Neural cell (in vitro differentiated cells): ENCODE data around the gene STARD10. TPM values are rescaled to one million over a fixed set of nuclear protein-coding genes. Genes with fewer than 3 reads are reported as not detected.

Source experiments
- H2AFZ ChIP-seq: fragments of 200-600, 300-800 bp; sonication (generic), shearing (Covaris generic); 2 replicates; pipeline ENCODE4 v1.6.0; 2014; ENCODE audit warnings: low read depth, mild to moderate bottlenecking, antibody characterized with exemption, low read length, moderate library complexity
- H3F3A ChIP-seq: fragments of 200-600 bp; shearing (Covaris generic); 2 replicates; pipeline ENCODE4 v1.6.1; 2016; ENCODE audit warnings: mild to moderate bottlenecking, moderate library complexity, mixed read lengths, antibody characterized with exemption, low read length; ENCODE audit not compliant: insufficient read depth, poor library complexity, severe bottlenecking
- H3K27ac ChIP-seq: fragments of 200-600, 300-800 bp; sonication (generic), shearing (Covaris generic); 2 replicates; pipeline ENCODE4 v1.5.1; 2014; ENCODE audit warnings: mild to moderate bottlenecking, low read length, moderate library complexity
- H3K27me3 ChIP-seq: fragments of 300-800, 200-600 bp; sonication (generic), shearing (Covaris generic); 2 replicates; pipeline ENCODE4 v1.6.0; 2014; ENCODE audit warnings: mild to moderate bottlenecking, low read depth, low read length, moderate library complexity; ENCODE audit not compliant: insufficient read depth
- H3K36me3 ChIP-seq: fragments of 300-800, 200-600 bp; sonication (generic), shearing (Covaris generic); 2 replicates; pipeline ENCODE4 v1.5.1; 2014; ENCODE audit warnings: mild to moderate bottlenecking, antibody characterized with exemption, low read length, moderate library complexity; ENCODE audit not compliant: insufficient read depth
- H3K4me2 ChIP-seq: fragments of 300-800, 200-600 bp; sonication (generic), shearing (Covaris generic); 2 replicates; pipeline ENCODE4 v1.6.0; 2014; ENCODE audit warnings: mild to moderate bottlenecking, low read length
- H3K4me3 ChIP-seq: fragments of 300-800, 200-600 bp; sonication (generic), shearing (Covaris generic); 2 replicates; pipeline ENCODE4 v1.5.1; 2014; ENCODE audit warnings: mild to moderate bottlenecking, low read length, moderate library complexity
- H3K79me2 ChIP-seq: fragments of 200-600 bp; shearing (Covaris generic); replicated peaks from 2 replicates; pipeline ENCODE4 v1.6.0; 2014; ENCODE audit warnings: mild to moderate bottlenecking, low read length, moderate library complexity; ENCODE audit not compliant: insufficient read depth
- H3K9ac ChIP-seq: fragments of 300-800, 200-600 bp; sonication (generic), shearing (Covaris generic); 2 replicates; pipeline ENCODE4 v1.6.1; 2016; ENCODE audit warnings: mild to moderate bottlenecking, low read length, mixed read lengths
- H3K9me2 ChIP-seq: fragments of 200-600 bp; shearing (Covaris generic); 2 replicates; pipeline ENCODE4 v1.6.1; 2016; ENCODE audit warnings: mild to moderate bottlenecking, low read length, mixed read lengths; ENCODE audit not compliant: insufficient read depth
- H3K9me3 ChIP-seq: fragments of 200-600, 300-800 bp; sonication (generic), shearing (Covaris generic); 2 replicates; pipeline ENCODE4 v1.6.1; 2016; ENCODE audit warnings: mild to moderate bottlenecking, mixed run types, low read length, moderate library complexity, mixed read lengths
- H4K20me1 ChIP-seq: fragments of 200-600 bp; shearing (Covaris generic); 2 replicates; pipeline ENCODE4 v1.6.1; 2016; ENCODE audit warnings: mild to moderate bottlenecking, mixed run types; ENCODE audit not compliant: insufficient read depth
- CTCF ChIP-seq: fragments of 450-650 bp; IDR thresholded peaks from 2 replicates; pipeline ENCODE4 v1.5.1; 2014; ENCODE audit warnings: antibody characterized with exemption, mild to moderate bottlenecking, moderate library complexity; ENCODE audit not compliant: poor library complexity, severe bottlenecking
- EP300 ChIP-seq: fragments of 450-650 bp; conservative IDR thresholded peaks from 2 replicates; pipeline ENCODE4 v1.6.1; 2014; ENCODE audit warnings: antibody characterized with exemption, mild to moderate bottlenecking, moderate library complexity; ENCODE audit not compliant: poor library complexity, severe bottlenecking
- EZH2 ChIP-seq: fragments of 200-600, 300-800 bp; shearing (Covaris generic), sonication (generic); IDR thresholded peaks from 2 replicates; pipeline ENCODE4 v1.6.1; 2014; ENCODE audit warnings: antibody characterized with exemption, low read length, borderline replicate concordance, mild to moderate bottlenecking; ENCODE audit not compliant: insufficient read depth, poor library complexity, severe bottlenecking
- MXI1 ChIP-seq: fragments of 450-650 bp; conservative IDR thresholded peaks from 2 replicates; pipeline ENCODE4 v1.6.1; 2014; ENCODE audit warnings: antibody characterized with exemption, mild to moderate bottlenecking; ENCODE audit not compliant: poor library complexity, severe bottlenecking
- POLR2AphosphoS5 ChIP-seq: IDR thresholded peaks from 2 replicates; pipeline ENCODE4 v1.6.1; 2012
- RAD21 ChIP-seq: fragments of 450-650 bp; conservative IDR thresholded peaks from 2 replicates; pipeline ENCODE4 v1.6.1; 2014; ENCODE audit warnings: antibody characterized with exemption, mild to moderate bottlenecking, moderate library complexity
- REST ChIP-seq: IDR thresholded peaks from 2 replicates; pipeline ENCODE4 v1.6.1; 2012; ENCODE audit warnings: borderline replicate concordance
- SMC3 ChIP-seq: fragments of 450-650 bp; conservative IDR thresholded peaks from 2 replicates; pipeline ENCODE4 v1.6.1; 2014; ENCODE audit warnings: antibody characterized with exemption, mild to moderate bottlenecking, moderate library complexity; ENCODE audit not compliant: poor library complexity
- TAF1 ChIP-seq: IDR thresholded peaks from 2 replicates; pipeline ENCODE4 v1.6.1; 2012; ENCODE audit warnings: low read depth
- polyA plus RNA-seq: library from polyadenylated mRNA; depleted of rRNA; stranded (reverse); fragments of >200 nt; gene quantifications from 2 replicates; pipeline ENCODE4 v1.2.3, GENCODE V29; 2014

Gene STARD10
- polyA plus RNA-seq, 1 donor from 2014 or later, result 29.0 TPM

GRCh38 chr11:72788241-72788640 is 5.6 kb downstream of the STARD10 start (continued):
- TF ChIP-seq REST, result no peak

GRCh38 chr11:72787216-72788104 is 6.4 kb downstream of the STARD10 start:
- Histone ChIP-seq H3K36me3 (no peaks in the 10 kb centered on the region), H3K4me2 (no peak overlapping the region), H3K9ac (no peak overlapping the region), H3F3A (no peaks in the 10 kb centered on the region), H3K9me2 (no peaks in the 10 kb centered on the region), H3K4me3 (no peak overlapping the region), H3K27ac (no peak overlapping the region), H2AFZ (no peak overlapping the region), H3K9me3 (no peaks in the 10 kb centered on the region), H3K79me2 (no peaks in the 10 kb centered on the region), H4K20me1 (no peaks in the 10 kb centered on the region), H3K27me3 (no peaks in the 10 kb centered on the region)
- TF ChIP-seq MXI1 (no peak), TAF1 (no peak), POLR2AphosphoS5 (no peak), EZH2 (no peak), EP300 (no peak), RAD21 (no peak), REST (no peak), SMC3 (no peak), CTCF (no peak)
